Esophagus muscularis mucosa (tissue), 3 donors: ENCODE data around the gene OLA1.

Experiments
- CTCF ChIP-seq, 3 experiments: fragments of 200-600 bp in 2 of 3; fragments of 450-650 bp in 1 of 3; sonication (generic) in 2 of 3; IDR thresholded peaks; one replicate each; pipeline ENCODE4 v1.5.1; 2017 to 2019; ENCODE audit warnings: antibody characterized with exemption in 3 of 3, mild to moderate bottlenecking in 2 of 3, moderate library complexity in 1 of 3
- EP300 ChIP-seq: sonication (generic); formaldehyde crosslinking; IDR thresholded peaks from one replicate; pipeline ENCODE4 v1.6.1; 2017; ENCODE audit warnings: antibody characterized with exemption

GRCh38 chr2:174106736-174107135 is 141.6 kb downstream of the OLA1 start:
- TF ChIP-seq CTCF (IDR thresholded peaks at IDR 0.05), result no peak
- TF ChIP-seq EP300, result no peak
